GM18526 (cell line): ENCODE data around the gene ARHGAP44.

Experiments
- POLR2A ChIP-seq: IDR thresholded peaks from 3 replicates; pipeline ENCODE4 v1.6.1; 2011; ENCODE audit not compliant: insufficient read length; ENCODE audit errors: extremely low read depth

Gene ARHGAP44

DNA sequence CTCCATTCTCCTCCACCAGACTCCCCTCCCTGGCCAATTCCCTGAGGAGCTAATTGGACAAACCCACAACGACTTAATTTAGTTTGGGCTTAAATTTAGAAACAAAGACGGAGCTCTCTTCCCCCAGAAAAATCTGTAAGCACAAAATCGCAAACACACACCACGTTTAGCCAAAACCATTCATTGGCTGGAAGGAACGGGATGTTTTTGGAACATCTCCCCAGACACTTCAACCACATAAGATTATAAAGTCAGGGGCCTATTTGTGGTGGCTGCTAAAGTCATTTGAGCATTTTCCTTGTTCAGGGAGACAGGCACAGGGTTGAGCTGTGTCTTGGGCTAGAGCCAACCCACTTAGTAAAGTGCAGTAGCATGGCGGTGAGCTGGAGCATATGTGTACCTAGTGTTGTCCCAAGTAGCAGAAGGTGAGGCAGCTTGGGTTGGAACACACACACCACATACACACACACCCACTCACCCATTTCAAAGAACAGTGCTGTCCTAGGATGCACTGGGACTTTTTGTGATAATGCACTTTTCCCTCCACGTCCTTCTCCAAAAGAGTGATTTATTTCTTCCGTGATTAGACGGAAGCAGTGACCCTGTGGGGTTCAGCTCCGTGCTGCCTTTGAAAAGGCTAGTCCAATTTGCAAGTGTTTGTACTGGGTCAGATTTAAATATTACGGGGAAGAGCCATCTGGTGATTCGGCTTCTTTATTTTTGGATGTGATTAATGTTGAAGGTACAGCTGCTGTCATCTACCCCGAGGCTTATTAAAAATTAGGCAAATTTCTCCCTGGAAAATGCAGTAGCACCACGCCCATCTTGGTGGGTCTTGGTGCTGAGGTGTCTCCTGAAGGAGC lies 196.4 kb downstream of the ARHGAP44 start:
- TF ChIP-seq POLR2A, result no peak

DNA sequence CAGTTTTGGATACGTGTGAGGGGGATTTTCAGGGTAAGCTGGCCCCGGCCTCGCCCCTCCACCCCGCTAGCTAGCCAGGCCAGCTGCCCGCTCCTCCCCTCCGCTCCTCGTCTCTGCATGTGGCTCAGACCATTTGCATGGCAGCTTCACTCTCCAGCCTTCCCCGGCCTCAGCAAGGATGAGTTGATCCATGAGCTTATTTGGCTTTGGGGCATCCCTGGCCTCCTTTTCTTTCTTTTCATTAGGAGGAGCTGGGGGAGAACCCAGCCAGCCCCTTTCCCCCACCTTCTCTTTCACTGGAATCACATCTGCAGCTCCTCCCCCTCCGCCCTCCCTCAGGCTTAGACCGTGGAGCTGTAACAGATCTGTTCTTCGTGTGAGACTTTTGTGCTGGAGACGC lies 197.8 kb downstream of the ARHGAP44 start:
- TF ChIP-seq POLR2A, result no peak

DNA sequence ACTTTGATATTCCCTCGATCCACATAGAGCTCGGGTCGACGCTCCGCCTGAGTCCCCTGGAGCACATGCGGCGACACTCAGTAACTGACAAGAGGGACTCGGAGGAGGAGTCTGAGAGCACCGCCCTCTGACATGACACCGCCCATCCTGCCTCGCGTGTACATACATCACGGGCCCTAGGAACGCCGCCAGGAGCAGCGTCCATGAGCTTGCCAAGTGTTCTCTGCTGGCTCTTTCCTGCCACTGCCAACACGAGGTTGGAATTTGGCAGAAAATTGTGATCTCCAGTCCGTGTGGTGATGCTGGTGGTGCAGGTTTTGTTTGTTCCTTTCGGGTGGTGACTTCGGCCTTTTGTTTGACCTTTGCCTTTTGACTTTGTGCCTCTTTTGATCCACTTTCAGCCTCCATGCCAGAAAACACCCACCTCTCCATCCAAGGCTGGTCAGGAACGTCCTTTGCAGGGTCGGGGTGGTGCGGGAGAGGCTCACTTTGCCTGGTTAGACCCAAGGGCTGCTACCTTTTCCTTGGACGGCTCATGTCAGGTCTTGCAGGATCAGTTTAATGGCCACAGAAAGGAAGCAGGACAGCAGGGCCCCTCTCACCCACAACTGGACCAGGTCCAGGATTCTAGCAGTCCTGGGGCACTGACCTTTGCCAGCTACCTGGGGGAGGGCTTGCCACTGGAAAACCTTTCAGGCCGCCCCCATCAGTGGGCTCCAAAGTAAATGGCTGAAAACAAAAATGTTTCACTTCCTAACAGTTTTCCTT lies 200.9 kb downstream of the ARHGAP44 start:
- TF ChIP-seq POLR2A, result no peak

GRCh38 chr17:12990926-12991325 lies 201.6 kb downstream of the ARHGAP44 start:
- TF ChIP-seq POLR2A, result no peak

DNA sequence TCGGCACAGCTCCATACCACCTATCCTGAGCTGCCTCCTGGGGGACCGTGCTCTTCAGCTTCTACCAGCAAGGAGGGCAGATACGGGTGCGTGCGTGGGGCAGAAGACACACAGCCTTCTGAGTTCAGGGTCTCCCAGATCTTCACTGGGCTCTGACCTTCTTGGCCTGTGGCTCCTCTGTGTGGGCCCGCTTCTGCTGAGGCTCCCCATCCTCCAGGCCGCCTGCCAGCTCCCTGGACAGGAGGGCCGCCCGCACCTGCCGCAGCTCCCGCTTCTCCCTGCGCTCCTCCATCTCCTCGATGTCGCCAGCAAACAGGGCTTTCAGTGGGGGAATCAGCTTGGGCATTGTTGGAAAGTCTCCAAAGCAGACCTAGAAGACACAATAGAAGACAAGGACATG lies 203.4 kb downstream of the ARHGAP44 start:
- TF ChIP-seq POLR2A, result no peak

GRCh38 chr17:12993631-12994030 lies 204.3 kb downstream of the ARHGAP44 start:
- TF ChIP-seq POLR2A, result no peak

DNA sequence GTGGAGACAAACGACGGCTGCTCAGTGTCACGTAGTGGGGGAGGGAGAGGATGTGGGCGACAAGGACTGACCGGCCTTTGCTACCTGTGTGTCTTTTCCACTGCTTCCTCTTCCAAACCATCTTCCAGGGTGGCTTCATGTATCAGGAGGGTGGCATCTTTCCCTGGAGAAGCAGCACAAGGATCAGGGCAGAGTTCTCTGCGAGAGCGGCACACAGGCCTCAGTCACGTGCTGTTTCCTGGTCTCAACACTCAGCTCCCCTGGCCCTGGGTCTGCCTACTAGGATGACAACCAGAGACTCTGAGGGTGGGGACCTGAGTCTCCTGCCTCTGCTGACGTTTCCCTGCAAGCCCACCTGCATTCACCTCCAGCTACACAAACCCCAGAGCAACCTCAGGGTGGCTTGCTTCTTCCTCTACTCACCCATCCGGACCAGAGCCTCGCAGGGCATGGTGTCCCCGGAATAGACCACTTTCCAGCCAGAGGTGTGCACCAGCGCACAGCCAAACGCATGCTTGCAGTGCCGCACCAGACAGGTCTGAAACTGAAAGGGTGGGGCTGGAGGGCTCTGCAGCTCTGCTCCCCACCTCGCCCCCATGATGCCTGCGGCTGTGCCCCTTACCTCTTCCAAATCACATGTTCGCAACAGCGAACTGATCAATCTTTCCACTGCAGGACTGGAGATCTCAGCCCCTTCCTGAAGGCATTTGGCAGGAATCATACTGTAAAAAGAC lies 205.2 kb downstream of the ARHGAP44 start:
- no peak for TF ChIP-seq POLR2A

DNA sequence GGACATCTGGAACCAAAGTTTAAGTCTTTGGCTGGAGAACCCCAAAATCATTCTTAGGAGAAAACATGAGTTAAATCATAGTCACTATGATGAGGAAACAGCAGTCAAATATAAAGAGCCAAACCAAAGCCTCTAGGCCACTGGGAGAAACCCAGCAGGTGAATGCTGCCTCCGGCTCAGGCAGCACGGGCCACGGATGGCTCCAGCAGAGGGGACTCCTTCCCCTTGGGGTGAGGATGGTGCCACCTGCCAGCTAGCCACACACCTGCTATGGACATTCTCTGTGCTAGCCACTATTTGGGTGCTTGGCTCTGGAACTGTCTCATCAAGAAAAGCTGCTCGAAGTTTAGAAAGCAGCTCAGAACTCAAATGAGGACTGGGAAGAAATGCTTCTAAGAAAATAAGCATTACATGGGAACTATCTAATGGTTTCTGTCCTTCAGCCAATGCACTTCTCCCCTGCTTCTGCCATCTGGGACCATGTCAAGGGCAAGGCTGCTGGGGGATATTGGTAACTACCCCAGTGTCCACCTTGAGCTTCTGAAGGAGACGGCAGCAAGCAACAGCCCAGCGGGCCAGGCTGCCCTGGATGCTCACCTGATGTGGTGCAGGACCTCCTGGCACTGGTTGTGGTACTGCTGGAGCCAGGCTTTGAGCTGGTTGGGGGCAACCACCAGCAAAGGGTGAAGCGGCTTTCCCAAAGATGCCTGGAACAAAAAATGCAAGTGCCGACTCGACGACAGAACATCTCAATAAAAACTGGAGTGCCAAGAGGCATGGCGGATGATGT lies 206.0 kb downstream of the ARHGAP44 start:
- TF ChIP-seq POLR2A, result no peak

- TF ChIP-seq POLR2A, result no peak
Observed at GRCh38 chr17:12995896-12996295, 206.6 kb downstream of the ARHGAP44 start.

- TF ChIP-seq POLR2A, result no peak
Observed at GRCh38 chr17:12996357-12996756, 207.1 kb downstream of the ARHGAP44 start.

DNA sequence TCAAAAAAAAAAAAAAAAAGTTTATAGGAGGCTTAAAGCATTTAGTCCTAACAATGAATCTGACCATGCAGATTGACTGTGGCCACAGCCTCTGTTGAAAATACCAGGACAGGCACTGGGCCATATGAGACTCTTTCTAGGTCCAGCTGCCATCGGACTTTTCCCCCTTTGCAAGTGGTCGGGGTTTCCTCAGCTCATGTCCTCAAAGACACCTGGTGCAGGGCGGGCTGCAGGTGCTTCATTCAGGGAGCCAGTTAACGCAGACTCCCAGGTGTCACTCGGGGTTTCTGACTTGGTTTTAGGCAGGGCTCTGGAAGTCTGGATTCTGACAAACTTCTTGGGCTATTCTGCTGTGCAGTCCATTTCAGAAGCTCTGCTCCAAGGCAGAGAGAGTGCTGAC lies 207.6 kb downstream of the ARHGAP44 start:
- no peak for TF ChIP-seq POLR2A

DNA sequence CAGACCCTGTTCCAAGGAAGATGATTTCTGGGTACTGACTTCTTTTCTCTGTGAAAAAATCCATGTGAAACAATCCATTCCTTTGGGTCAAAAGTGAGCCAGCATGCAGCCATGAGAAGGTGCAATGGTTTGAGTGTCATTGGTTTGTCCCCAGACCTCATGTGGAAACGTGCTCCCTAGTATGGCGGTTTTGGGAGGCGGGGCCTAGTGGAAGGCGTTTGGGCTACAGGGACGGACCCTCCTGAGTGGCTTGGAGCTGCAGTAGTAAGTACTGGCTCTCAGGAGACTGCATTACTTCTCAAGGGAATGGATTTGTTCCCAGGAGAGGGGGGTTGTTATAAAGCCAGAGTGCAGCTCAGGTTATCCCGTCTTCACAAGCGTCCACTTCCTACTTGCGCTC lies 209.2 kb downstream of the ARHGAP44 start:
- TF ChIP-seq POLR2A, result no peak

- TF ChIP-seq POLR2A, result no peak
Observed at GRCh38 chr17:12998874-12999273, 209.6 kb downstream of the ARHGAP44 start.

DNA sequence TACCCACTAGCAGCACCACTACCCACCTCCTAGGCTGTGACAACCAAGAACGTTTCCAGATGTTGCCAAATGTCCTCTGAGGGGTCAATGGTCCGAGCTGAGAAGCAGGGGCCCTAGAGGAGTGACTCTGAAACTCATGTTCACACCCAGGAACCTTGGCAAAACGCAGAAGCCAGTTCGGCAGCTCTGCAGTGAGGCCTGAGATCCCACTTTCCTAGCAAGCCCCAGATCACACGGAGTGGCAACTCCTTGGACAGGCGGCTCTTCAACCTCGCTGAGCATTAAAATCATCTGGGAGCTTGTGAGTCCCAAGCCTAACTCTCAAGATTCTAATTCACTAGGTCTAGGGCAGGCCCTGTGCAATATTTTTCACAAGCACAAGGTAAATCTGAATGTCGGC lies 211.3 kb downstream of the ARHGAP44 start:
- TF ChIP-seq POLR2A, result no peak
